ENCODE data around the gene SLC16A14. TPM values are rescaled to one million over a fixed set of nuclear protein-coding genes. Genes with fewer than 3 reads are reported as not detected.

SLC16A14 gene
- total RNA-seq, 2 experiments from 2014 or later: 0.63 to 0.89 TPM

GRCh38 chr2:230071421-230071820 lies 2.7 kb upstream of the SLC16A14 start:
- CTCF ChIA-PET: no interaction called here
- Mint-ChIP-seq H3K36me3 (ENCODE audit: low read depth) (no peaks in the 10 kb centered on the region), H3K9me3 (no peaks in the 10 kb centered on the region), H3K4me1 (ENCODE audit: low read depth) (peaks cover 6% of the 10 kb centered on the region), H3K4me3 (no peak overlapping the region), H3K27ac (no peak overlapping the region), H3K27me3 (peaks cover 5% of the 10 kb centered on the region)
- intact Hi-C loops (cut with DNase I, micrococcal nuclease): no loop called here
- H3K4me1 ChIP-seq (ENCODE audit: insufficient read depth, low read length): peaks cover 17% of the 10 kb centered on the region
- ATAC-seq (ENCODE audit: poor library complexity): no peak
- no peak overlapping the region for H3K4me3 ChIP-seq (ENCODE audit: low read length)
- no peaks in the 10 kb centered on the region for H3K36me3 ChIP-seq (ENCODE audit: insufficient read depth, low read length)
- TF ChIP-seq CTCF (IDR thresholded peaks at IDR 0.05): no peak
- DNase-seq: no peak
- no peak overlapping the region for H3K27ac ChIP-seq (ENCODE audit: low read depth in 1 of 2, low read length in 2 of 2)
- peaks cover 4 to 6% of the 10 kb centered on the region in 2 experiments for H3K27me3 ChIP-seq (ENCODE audit: control insufficient read depth in 1 of 2, insufficient read depth in 2 of 2, low read length in 2 of 2)
- POLR2A ChIA-PET: no interaction called here
- no peaks in the 10 kb centered on the region for H3K9me3 ChIP-seq (ENCODE audit: control insufficient read depth in 1 of 2, insufficient read depth in 1 of 2, low read length in 2 of 2)

GRCh38 chr2:230069402-230069801 lies 678 bp upstream of the SLC16A14 start:
- H3K27ac ChIP-seq (ENCODE audit: low read depth in 1 of 2, low read length in 2 of 2): no peak overlapping the region
- peaks cover 4 to 6% of the 10 kb centered on the region in 2 experiments for H3K27me3 ChIP-seq (ENCODE audit: control insufficient read depth in 1 of 2, insufficient read depth in 2 of 2, low read length in 2 of 2)
- no peak for DNase-seq
- Mint-ChIP-seq H3K36me3 (ENCODE audit: low read depth) (no peaks in the 10 kb centered on the region), H3K4me1 (ENCODE audit: low read depth) (peaks cover 6% of the 10 kb centered on the region), H3K27ac (no peak overlapping the region), H3K27me3 (peaks cover 5% of the 10 kb centered on the region), H3K4me3 (peak overlapping the region; percentile 94), H3K9me3 (no peaks in the 10 kb centered on the region)
- ChIA-PET CTCF (no interaction called here), POLR2A (interaction anchor here (0.8 to 1.3 kb wide), 2 partner anchors 13 to 61 kb away, joined by 3 read pairs; no protein-coding TSS in a partner anchor)
- peaks cover 17% of the 10 kb centered on the region for H3K4me1 ChIP-seq (ENCODE audit: insufficient read depth, low read length)
- H3K9me3 ChIP-seq (ENCODE audit: control insufficient read depth in 1 of 2, insufficient read depth in 1 of 2, low read length in 2 of 2): no peaks in the 10 kb centered on the region
- no peak overlapping the region for H3K4me3 ChIP-seq (ENCODE audit: low read length)
- intact Hi-C loops (cut with DNase I, micrococcal nuclease): loop anchor here (5.0 to 10.0 kb wide), 4 partner anchors 267 to 543 kb away; no protein-coding TSS in a partner anchor
- ATAC-seq (ENCODE audit: poor library complexity): no peak
- H3K36me3 ChIP-seq (ENCODE audit: insufficient read depth, low read length): no peaks in the 10 kb centered on the region
- TF ChIP-seq CTCF (IDR thresholded peaks at IDR 0.05): no peak

- no peaks in the 10 kb centered on the region for H3K9me3 Mint-ChIP-seq
- H3K4me1 ChIP-seq (ENCODE audit: insufficient read depth, low read length): peaks cover 17% of the 10 kb centered on the region
- intact Hi-C loops (cut with DNase I, micrococcal nuclease): loop anchor here (5.0 to 10.0 kb wide), 4 partner anchors 266 to 544 kb away; no protein-coding TSS in a partner anchor
- H3K36me3 Mint-ChIP-seq (ENCODE audit: low read depth): no peaks in the 10 kb centered on the region
- peak overlapping the region; percentile 69 for H3K27ac Mint-ChIP-seq
- peak; percentile 45 for ATAC-seq (ENCODE audit: poor library complexity)
- H3K4me3 Mint-ChIP-seq: peak overlapping the region; percentile 94
- no peaks in the 10 kb centered on the region for H3K36me3 ChIP-seq (ENCODE audit: insufficient read depth, low read length)
- H3K27me3 ChIP-seq (ENCODE audit: control insufficient read depth in 1 of 2, insufficient read depth in 2 of 2, low read length in 2 of 2): peaks cover 6 to 7% of the 10 kb centered on the region in 2 experiments
- TF ChIP-seq CTCF (IDR thresholded peaks at IDR 0.05): no peak
- H3K4me1 Mint-ChIP-seq (ENCODE audit: low read depth): peaks cover 6% of the 10 kb centered on the region
- H3K9me3 ChIP-seq (ENCODE audit: control insufficient read depth in 1 of 2, insufficient read depth in 1 of 2, low read length in 2 of 2): no peaks in the 10 kb centered on the region
- ChIA-PET POLR2A (interaction anchor here (0.5 to 1.3 kb wide), 3 partner anchors 60 to 147 kb away, joined by 3 to 4 read pairs (median 3); no protein-coding TSS in a partner anchor), CTCF (interaction anchor here (1.0 to 2.8 kb wide), 3 partner anchors 9 to 92 kb away, joined by 4 to 15 read pairs (median 5); no protein-coding TSS in a partner anchor)
- H3K27me3 Mint-ChIP-seq: peaks cover 8% of the 10 kb centered on the region
- DNase-seq: peak in 13 of 14 experiments; percentile 5 to 63 (median 30)
- peak overlapping the region; percentile 50 for H3K4me3 ChIP-seq (ENCODE audit: low read length)
- H3K27ac ChIP-seq (ENCODE audit: low read depth in 1 of 2, low read length in 2 of 2): no peak overlapping the region
Observed at GRCh38 chr2:230068016-230068650, 591 bp downstream of the SLC16A14 start.

Measured in CD4-positive, alpha-beta T cell (primary cell).